ENCODE measurements around the gene FCGR1A.
A peak's percentile ranks its signal among the peaks of the same experiment; 100 is the strongest.
"Not testable (repeated sequence)": the region's sequence is repeated elsewhere in the genome, so short reads cannot be mapped to it uniquely, and the experiment has no call there.

FCGR1A gene

GRCh38 chr1:149781413-149781984, 995 bp upstream of the FCGR1A start:
- H3K27me3 ChIP-seq (replicated peaks; ENCODE audit: control insufficient read depth, insufficient read depth, low read length); H3K4me1 ChIP-seq (ENCODE audit: control insufficient read depth, insufficient read depth, low read length); H3K4me3 ChIP-seq (ENCODE audit: low read length); H3K36me3 ChIP-seq (ENCODE audit: control insufficient read depth, insufficient read depth, low read length, severe bottlenecking); DNase-seq (ENCODE audit: low read depth); H3K9me3 ChIP-seq (ENCODE audit: control insufficient read depth, low read length); H3K9ac ChIP-seq (ENCODE audit: low read length): not testable (repeated sequence)

GRCh38 chr1:149783289-149783688, 795 bp downstream of the FCGR1A start:
- H3K36me3 ChIP-seq (ENCODE audit: control insufficient read depth, insufficient read depth, low read length, severe bottlenecking); H3K4me3 ChIP-seq (ENCODE audit: low read length); H3K9ac ChIP-seq (ENCODE audit: low read length); DNase-seq (ENCODE audit: low read depth); H3K4me1 ChIP-seq (ENCODE audit: control insufficient read depth, insufficient read depth, low read length); H3K27me3 ChIP-seq (replicated peaks; ENCODE audit: control insufficient read depth, insufficient read depth, low read length); H3K9me3 ChIP-seq (ENCODE audit: control insufficient read depth, low read length): not testable (repeated sequence)

- H3K27me3 ChIP-seq (replicated peaks; ENCODE audit: control insufficient read depth, insufficient read depth, low read length); H3K4me3 ChIP-seq (ENCODE audit: low read length); H3K4me1 ChIP-seq (ENCODE audit: control insufficient read depth, insufficient read depth, low read length); H3K9me3 ChIP-seq (ENCODE audit: control insufficient read depth, low read length); H3K36me3 ChIP-seq (ENCODE audit: control insufficient read depth, insufficient read depth, low read length, severe bottlenecking); H3K9ac ChIP-seq (ENCODE audit: low read length); DNase-seq (ENCODE audit: low read depth): not testable (repeated sequence)
Observed at GRCh38 chr1:149783868-149784267, 1.4 kb downstream of the FCGR1A start.

GRCh38 chr1:149787688-149788451, 5.4 kb downstream of the FCGR1A start:
- not testable (repeated sequence) for H3K4me1 ChIP-seq (ENCODE audit: control insufficient read depth, insufficient read depth, low read length); H3K27me3 ChIP-seq (replicated peaks; ENCODE audit: control insufficient read depth, insufficient read depth, low read length); H3K9ac ChIP-seq (ENCODE audit: low read length); H3K4me3 ChIP-seq (ENCODE audit: low read length); H3K36me3 ChIP-seq (ENCODE audit: control insufficient read depth, insufficient read depth, low read length, severe bottlenecking); H3K9me3 ChIP-seq (ENCODE audit: control insufficient read depth, low read length); DNase-seq (ENCODE audit: low read depth)

GRCh38 chr1:149792502-149792901, 10.0 kb downstream of the FCGR1A start:
- not testable (repeated sequence) for H3K27me3 ChIP-seq (replicated peaks; ENCODE audit: control insufficient read depth, insufficient read depth, low read length); H3K36me3 ChIP-seq (ENCODE audit: control insufficient read depth, insufficient read depth, low read length, severe bottlenecking); H3K4me1 ChIP-seq (ENCODE audit: control insufficient read depth, insufficient read depth, low read length); H3K9me3 ChIP-seq (ENCODE audit: control insufficient read depth, low read length)
- DNase-seq (ENCODE audit: low read depth), result peak; percentile 45
- peak overlapping the region; percentile 76 for H3K9ac ChIP-seq (ENCODE audit: low read length)
- peak overlapping the region; percentile 76 for H3K4me3 ChIP-seq (ENCODE audit: low read length)

- peak; percentile 66 for DNase-seq (ENCODE audit: low read depth)
- not testable (repeated sequence) for H3K4me1 ChIP-seq (ENCODE audit: control insufficient read depth, insufficient read depth, low read length); H3K9me3 ChIP-seq (ENCODE audit: control insufficient read depth, low read length); H3K27me3 ChIP-seq (replicated peaks; ENCODE audit: control insufficient read depth, insufficient read depth, low read length); H3K36me3 ChIP-seq (ENCODE audit: control insufficient read depth, insufficient read depth, low read length, severe bottlenecking)
- Histone ChIP-seq H3K4me3 (ENCODE audit: low read length) (peak overlapping the region; percentile 76), H3K9ac (ENCODE audit: low read length) (peak overlapping the region; percentile 76)
Observed at GRCh38 chr1:149792912-149793515, 10.5 kb downstream of the FCGR1A start.

- H3K27me3 ChIP-seq (replicated peaks; ENCODE audit: control insufficient read depth, insufficient read depth, low read length); H3K4me3 ChIP-seq (ENCODE audit: low read length); H3K9me3 ChIP-seq (ENCODE audit: control insufficient read depth, low read length); H3K36me3 ChIP-seq (ENCODE audit: control insufficient read depth, insufficient read depth, low read length, severe bottlenecking); H3K4me1 ChIP-seq (ENCODE audit: control insufficient read depth, insufficient read depth, low read length); H3K9ac ChIP-seq (ENCODE audit: low read length); DNase-seq (ENCODE audit: low read depth): not testable (repeated sequence)
Observed at GRCh38 chr1:149793885-149794284, 11.4 kb downstream of the FCGR1A start.

- not testable (repeated sequence) for H3K27me3 ChIP-seq (replicated peaks; ENCODE audit: control insufficient read depth, insufficient read depth, low read length); H3K36me3 ChIP-seq (ENCODE audit: control insufficient read depth, insufficient read depth, low read length, severe bottlenecking); H3K9ac ChIP-seq (ENCODE audit: low read length); H3K4me3 ChIP-seq (ENCODE audit: low read length); H3K4me1 ChIP-seq (ENCODE audit: control insufficient read depth, insufficient read depth, low read length); DNase-seq (ENCODE audit: low read depth); H3K9me3 ChIP-seq (ENCODE audit: control insufficient read depth, low read length)
Observed at GRCh38 chr1:149801628-149802027, 19.1 kb downstream of the FCGR1A start.

GRCh38 chr1:149804417-149805080, 22.1 kb downstream of the FCGR1A start:
- not testable (repeated sequence) for H3K27me3 ChIP-seq (replicated peaks; ENCODE audit: control insufficient read depth, insufficient read depth, low read length); DNase-seq (ENCODE audit: low read depth)

GRCh38 chr1:149810697-149811405, 28.4 kb downstream of the FCGR1A start:
- H3K4me3 ChIP-seq (ENCODE audit: low read length); DNase-seq (ENCODE audit: low read depth); H3K36me3 ChIP-seq (ENCODE audit: control insufficient read depth, insufficient read depth, low read length, severe bottlenecking); H3K9me3 ChIP-seq (ENCODE audit: control insufficient read depth, low read length); H3K9ac ChIP-seq (ENCODE audit: low read length); H3K4me1 ChIP-seq (ENCODE audit: control insufficient read depth, insufficient read depth, low read length); H3K27me3 ChIP-seq (replicated peaks; ENCODE audit: control insufficient read depth, insufficient read depth, low read length): not testable (repeated sequence)

More at GRCh38 chr1:149804417-149805080, 22.1 kb downstream of the FCGR1A start:
- H3K4me3 ChIP-seq (ENCODE audit: low read length); H3K4me1 ChIP-seq (ENCODE audit: control insufficient read depth, insufficient read depth, low read length); H3K9me3 ChIP-seq (ENCODE audit: control insufficient read depth, low read length); H3K36me3 ChIP-seq (ENCODE audit: control insufficient read depth, insufficient read depth, low read length, severe bottlenecking); H3K9ac ChIP-seq (ENCODE audit: low read length): not testable (repeated sequence)

- not testable (repeated sequence) for H3K9ac ChIP-seq (ENCODE audit: low read length); H3K9me3 ChIP-seq (ENCODE audit: control insufficient read depth, low read length); H3K36me3 ChIP-seq (ENCODE audit: control insufficient read depth, insufficient read depth, low read length, severe bottlenecking); H3K27me3 ChIP-seq (replicated peaks; ENCODE audit: control insufficient read depth, insufficient read depth, low read length); H3K4me1 ChIP-seq (ENCODE audit: control insufficient read depth, insufficient read depth, low read length)
- peak; percentile 31 for DNase-seq (ENCODE audit: low read depth)
- H3K4me3 ChIP-seq (ENCODE audit: low read length), result peak overlapping the region; percentile 69
Observed at GRCh38 chr1:149811514-149811889, 29.0 kb downstream of the FCGR1A start.
